Epithelial cell of esophagus (primary cell): ENCODE measurements around the gene CUTA.
"Not testable (repeated sequence)": the region's sequence is repeated elsewhere in the genome, so short reads cannot be mapped to it uniquely, and the experiment has no call there.

Experiments
- DNase-seq: peaks from one replicate; pipeline ENCODE4 v3.0.0; 2010; ENCODE audit warnings: low read depth
- H3K4me3 ChIP-seq: 2 replicates; pipeline ENCODE4 v1.5.1; 2011; ENCODE audit warnings: mild to moderate bottlenecking, low read length, control low read depth
- CTCF ChIP-seq: IDR thresholded peaks from 2 replicates; pipeline ENCODE4 v1.5.1; 2011; ENCODE audit warnings: low read depth, mild to moderate bottlenecking, low read length, control low read depth, inconsistent platforms; ENCODE audit not compliant: insufficient read depth; ENCODE audit errors: missing control alignments

CUTA gene

DNA sequence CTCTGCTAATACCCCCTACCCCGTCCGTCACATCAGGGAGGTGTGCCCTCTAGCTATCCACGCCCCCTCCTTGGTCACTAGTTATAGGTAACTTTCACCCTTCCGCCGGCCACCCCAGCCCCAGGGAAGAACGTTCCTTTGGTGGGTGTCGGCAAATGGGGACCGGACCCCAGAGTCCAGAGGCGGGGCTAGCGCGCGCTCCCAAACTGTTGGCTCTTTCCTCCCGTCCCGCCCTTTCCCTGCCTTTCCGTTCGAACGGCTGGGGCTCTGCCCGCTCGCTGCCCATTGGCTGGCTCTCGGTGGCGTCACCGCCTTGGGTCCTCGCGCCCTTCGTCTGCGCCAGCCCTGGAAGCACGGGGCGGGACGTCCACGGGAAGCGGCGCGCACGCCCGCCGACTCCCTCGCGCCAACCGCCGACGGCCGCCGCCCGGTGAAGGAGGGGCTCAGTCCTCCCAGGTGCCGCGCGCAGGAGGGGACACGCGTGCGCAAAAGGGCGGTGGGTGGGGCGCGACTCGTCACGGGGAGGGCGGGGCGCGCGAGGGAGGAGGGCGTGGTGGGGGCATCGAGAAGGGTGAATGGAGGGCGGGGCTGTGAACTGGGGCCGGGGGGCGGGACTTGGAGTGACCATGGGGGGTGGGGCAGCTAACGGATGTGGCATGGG is 7.7 kb downstream of the CUTA start:
- no peak for TF ChIP-seq CTCF
- peak overlapping the region; percentile 72 for H3K4me3 ChIP-seq
- peak; percentile 99 for DNase-seq

GRCh38 chr6:33407132-33407718 is 10.7 kb downstream of the CUTA start:
- DNase-seq: peak; percentile 63
- H3K4me3 ChIP-seq: no peak overlapping the region
- peak; percentile 45 for TF ChIP-seq CTCF

DNA sequence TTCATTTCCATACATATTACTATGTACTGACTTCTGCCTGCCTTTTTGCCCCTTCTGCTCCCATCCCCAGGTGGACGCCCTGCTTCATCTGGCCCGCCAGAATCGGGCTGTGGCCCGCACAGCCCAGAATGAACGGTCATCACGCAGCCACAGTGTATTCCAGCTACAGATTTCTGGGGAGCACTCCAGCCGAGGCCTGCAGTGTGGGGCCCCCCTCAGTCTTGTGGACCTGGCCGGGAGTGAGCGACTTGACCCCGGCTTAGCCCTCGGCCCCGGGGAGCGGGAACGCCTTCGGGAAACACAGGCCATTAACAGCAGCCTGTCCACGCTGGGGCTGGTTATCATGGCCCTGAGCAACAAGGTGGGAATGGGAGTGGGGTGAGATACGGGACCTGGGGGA is 11.8 kb downstream of the CUTA start:
- no peak for DNase-seq
- TF ChIP-seq CTCF: no peak
- H3K4me3 ChIP-seq: no peak overlapping the region

DNA sequence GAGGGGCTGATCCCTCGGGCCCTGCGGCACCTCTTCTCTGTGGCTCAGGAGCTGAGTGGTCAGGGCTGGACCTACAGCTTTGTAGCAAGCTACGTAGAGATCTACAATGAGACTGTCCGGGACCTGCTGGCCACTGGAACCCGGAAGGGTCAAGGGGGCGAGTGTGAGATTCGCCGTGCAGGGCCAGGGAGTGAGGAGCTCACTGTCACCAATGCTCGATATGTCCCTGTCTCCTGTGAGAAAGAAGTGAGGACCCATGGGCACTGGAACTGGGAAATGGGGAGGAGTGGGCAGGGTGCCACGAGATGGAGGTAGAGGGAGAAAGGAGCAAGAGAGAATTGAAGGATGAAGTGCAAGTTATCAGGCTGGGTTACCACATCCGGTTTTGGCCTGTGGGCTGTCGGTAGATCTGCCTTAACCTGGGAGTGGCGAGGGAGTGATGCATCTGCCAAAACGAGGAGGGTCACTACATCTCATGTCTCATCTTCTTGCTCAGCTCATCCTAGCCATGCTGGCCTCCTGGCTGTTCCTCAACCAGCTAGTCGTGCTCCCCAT is 12.4 kb downstream of the CUTA start:
- DNase-seq: no peak
- no peak overlapping the region for H3K4me3 ChIP-seq
- no peak for TF ChIP-seq CTCF

- no peak for TF ChIP-seq CTCF
- no peak overlapping the region for H3K4me3 ChIP-seq
- DNase-seq: no peak
These were observed 13.0 kb downstream of the CUTA start for GRCh38 chr6:33404884-33405283.

DNA sequence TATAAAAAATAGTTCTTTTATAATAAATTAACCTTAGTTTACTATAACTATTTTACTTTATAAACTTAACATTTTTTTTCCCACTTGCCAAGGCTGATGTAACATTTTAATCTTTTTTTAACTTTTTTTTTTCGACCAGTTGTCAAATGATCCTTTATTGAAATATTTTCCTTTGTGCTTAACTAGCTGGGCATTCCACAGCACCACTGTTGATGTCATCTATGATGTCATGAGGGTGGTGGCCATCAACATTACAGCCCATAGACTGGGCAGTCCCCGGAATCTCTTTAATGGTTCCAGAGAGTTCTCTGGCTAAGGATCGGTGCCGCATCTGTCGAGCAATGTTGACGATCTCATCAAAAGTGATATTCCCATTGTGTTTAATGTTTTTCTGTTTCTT is 18.0 kb downstream of the CUTA start:
- not testable (repeated sequence) for DNase-seq, H3K4me3 ChIP-seq

- not testable (repeated sequence) for DNase-seq, H3K4me3 ChIP-seq
These were observed 19.3 kb downstream of the CUTA start for GRCh38 chr6:33398601-33399000.

DNA sequence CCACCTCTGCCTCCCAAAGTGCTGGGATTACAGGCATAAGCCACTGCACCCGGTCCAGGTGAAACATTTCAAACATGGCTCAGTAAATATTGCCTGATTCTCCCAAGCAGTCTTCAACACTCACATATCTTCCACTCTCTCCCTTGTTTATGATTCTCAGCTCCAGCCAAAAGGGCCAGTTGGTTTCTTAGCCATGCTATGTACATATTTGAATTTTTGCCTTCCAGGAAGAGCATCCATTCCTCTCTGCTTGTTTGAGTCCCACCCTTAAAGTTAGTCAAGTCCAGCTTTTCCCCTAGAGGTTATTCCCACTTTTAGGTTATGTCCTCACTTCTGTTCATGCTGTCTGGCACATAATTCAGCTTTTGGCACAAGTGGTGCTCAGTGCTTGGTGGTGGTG is 20.4 kb downstream of the CUTA start:
- no peak overlapping the region for H3K4me3 ChIP-seq
- no peak for DNase-seq
- no peak for TF ChIP-seq CTCF
